HepG2 (cell line): ENCODE data around the gene AFF2. TPM values are rescaled to one million over a fixed set of nuclear protein-coding genes. Genes with fewer than 3 reads are reported as not detected.

Source experiments
- CEBPG ChIP-seq: IDR thresholded peaks from 2 replicates; pipeline ENCODE4 v1.6.1; 2016
- E2F5 ChIP-seq: sonication (generic); formaldehyde crosslinking; conservative IDR thresholded peaks from 2 replicates; pipeline ENCODE4 v1.4.0; 2020; ENCODE audit warnings: missing genetic modification reagents
- GPN1 ChIP-seq: sonication (generic); formaldehyde crosslinking; IDR thresholded peaks from 2 replicates; pipeline ENCODE4 v1.5.1; 2020; ENCODE audit warnings: missing genetic modification reagents, borderline replicate concordance
- PRDM10 ChIP-seq: sonication (generic); formaldehyde crosslinking; IDR thresholded peaks from 2 replicates; pipeline ENCODE4 v1.4.0; 2020; ENCODE audit warnings: low read depth, missing genetic modification reagents
- SALL1 ChIP-seq: sonication (generic); formaldehyde crosslinking; IDR thresholded peaks from 2 replicates; pipeline ENCODE4 v1.8.0; 2022; ENCODE audit warnings: mild to moderate bottlenecking, missing genetic modification reagents
- ZNF17 ChIP-seq: sonication (generic); formaldehyde crosslinking; IDR thresholded peaks from 2 replicates; pipeline ENCODE4 v1.5.0; 2020; ENCODE audit warnings: mild to moderate bottlenecking, missing genetic modification reagents
- ZNF549 ChIP-seq: sonication (generic); formaldehyde crosslinking; IDR thresholded peaks from 2 replicates; pipeline ENCODE4 v1.5.0; 2020; ENCODE audit warnings: missing genetic modification reagents
- ZNF552 ChIP-seq: sonication (generic); formaldehyde crosslinking; IDR thresholded peaks from 2 replicates; pipeline ENCODE4 v1.9.0; 2022; ENCODE audit warnings: missing genetic modification reagents, mild to moderate bottlenecking, borderline replicate concordance
- ZNF850 ChIP-seq: sonication (generic); formaldehyde crosslinking; conservative IDR thresholded peaks from 2 replicates; pipeline ENCODE4 v1.9.0; 2021; ENCODE audit warnings: mild to moderate bottlenecking, missing genetic modification reagents
- polyA plus RNA-seq, 8 experiments: library from polyadenylated mRNA; depleted of rRNA in 3 of 8; stranded (reverse) in 7 of 8; unstranded in 1 of 8; fragments of >200 nt; fragmentation: Illumina TruSeq in 4 of 8; extraction: Trizol in 4 of 8; gene quantifications; 2 replicates each; pipeline versions ENCODE4 v1.2.1 to v1.2.3, GENCODE V29; 2011 to 2016; ENCODE audit warnings: low read depth in 4 of 8, missing spikeins in 1 of 8, mixed read lengths in 1 of 8; ENCODE audit not compliant: insufficient read depth in 1 of 8
- total RNA-seq, 5 experiments: library from RNA; depleted of rRNA; stranded (reverse); fragments of >200 nt; fragmentation: Illumina TruSeq; extraction: Trizol; gene quantifications; 2 replicates each; pipeline ENCODE4 v1.2.3, GENCODE V29; 2016; ENCODE audit warnings: low read depth in 1 of 5
- TF ChIP-seq, protein P1 (sequence below): sonication (generic); formaldehyde crosslinking; IDR thresholded peaks from 2 replicates; pipeline ENCODE4 v1.5.1; 2020; ENCODE audit warnings: missing genetic modification reagents, mild to moderate bottlenecking, borderline replicate concordance

AFF2 gene
- total and polyA plus RNA-seq, 2 of the 13 experiments (the other 11 are each of a cell fraction or from before 2014, with no cell fraction given) = not detected

- TF ChIP-seq PRDM10 (CRISPR knock-in tag) (no peak), SALL1 (CRISPR knock-in tag) (no peak), ZNF17 (CRISPR knock-in tag) (no peak), GPN1 (CRISPR knock-in tag) (no peak), ZNF552 (CRISPR knock-in tag) (no peak), E2F5 (CRISPR knock-in tag) (no peak), ZNF850 (CRISPR knock-in tag) (no peak), CEBPG (no peak), ZNF549 (CRISPR knock-in tag) (no peak)
- TF ChIP-seq, protein P1, sequence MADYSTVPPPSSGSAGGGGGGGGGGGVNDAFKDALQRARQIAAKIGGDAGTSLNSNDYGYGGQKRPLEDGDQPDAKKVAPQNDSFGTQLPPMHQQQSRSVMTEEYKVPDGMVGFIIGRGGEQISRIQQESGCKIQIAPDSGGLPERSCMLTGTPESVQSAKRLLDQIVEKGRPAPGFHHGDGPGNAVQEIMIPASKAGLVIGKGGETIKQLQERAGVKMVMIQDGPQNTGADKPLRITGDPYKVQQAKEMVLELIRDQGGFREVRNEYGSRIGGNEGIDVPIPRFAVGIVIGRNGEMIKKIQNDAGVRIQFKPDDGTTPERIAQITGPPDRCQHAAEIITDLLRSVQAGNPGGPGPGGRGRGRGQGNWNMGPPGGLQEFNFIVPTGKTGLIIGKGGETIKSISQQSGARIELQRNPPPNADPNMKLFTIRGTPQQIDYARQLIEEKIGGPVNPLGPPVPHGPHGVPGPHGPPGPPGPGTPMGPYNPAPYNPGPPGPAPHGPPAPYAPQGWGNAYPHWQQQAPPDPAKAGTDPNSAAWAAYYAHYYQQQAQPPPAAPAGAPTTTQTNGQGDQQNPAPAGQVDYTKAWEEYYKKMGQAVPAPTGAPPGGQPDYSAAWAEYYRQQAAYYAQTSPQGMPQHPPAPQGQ (CRISPR knock-in tag) = no peak
- TF ChIP-seq, all 625 proteins: peak for 0
These were observed 325.3 kb downstream of the AFF2 start (continued) for GRCh38 chrX:148825696-148826095.
